ENCODE data around the gene MYO7B. TPM values are rescaled to one million over a fixed set of nuclear protein-coding genes. Genes with fewer than 3 reads are reported as not detected.

Gene MYO7B
- total and polyA plus RNA-seq, 9 of the 15 experiments (the other 6 are each of a cell fraction or from before 2014, with no cell fraction given) = 0.08 TPM; not detected in 8

DNA sequence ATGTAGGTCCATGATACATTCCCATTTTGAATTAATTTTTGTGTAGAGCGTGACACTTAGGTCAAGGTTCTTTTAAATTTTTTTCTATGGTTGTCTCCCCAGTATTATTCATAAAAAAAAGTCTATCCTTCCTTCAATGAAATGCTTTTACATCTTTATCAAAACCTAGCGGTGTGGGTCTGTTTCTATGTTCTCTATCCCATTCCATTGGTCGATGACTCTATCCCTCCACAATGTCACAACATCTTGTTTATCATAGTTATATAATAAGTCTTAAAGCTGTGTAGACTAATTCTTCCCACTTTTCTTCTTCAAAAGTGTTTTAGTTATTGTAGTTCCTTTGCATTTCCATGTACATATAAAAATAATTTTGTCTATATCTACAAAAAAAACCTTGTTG lies 63.2 kb downstream of the MYO7B start (continued):
- TF ChIP-seq SLC30A9 (CRISPR knock-in tag; IDR thresholded peaks at IDR 0.05) (no peak), ATF4 (CRISPR knock-in tag; IDR thresholded peaks at IDR 0.05) (no peak)
- TF ChIP-seq, protein P1, sequence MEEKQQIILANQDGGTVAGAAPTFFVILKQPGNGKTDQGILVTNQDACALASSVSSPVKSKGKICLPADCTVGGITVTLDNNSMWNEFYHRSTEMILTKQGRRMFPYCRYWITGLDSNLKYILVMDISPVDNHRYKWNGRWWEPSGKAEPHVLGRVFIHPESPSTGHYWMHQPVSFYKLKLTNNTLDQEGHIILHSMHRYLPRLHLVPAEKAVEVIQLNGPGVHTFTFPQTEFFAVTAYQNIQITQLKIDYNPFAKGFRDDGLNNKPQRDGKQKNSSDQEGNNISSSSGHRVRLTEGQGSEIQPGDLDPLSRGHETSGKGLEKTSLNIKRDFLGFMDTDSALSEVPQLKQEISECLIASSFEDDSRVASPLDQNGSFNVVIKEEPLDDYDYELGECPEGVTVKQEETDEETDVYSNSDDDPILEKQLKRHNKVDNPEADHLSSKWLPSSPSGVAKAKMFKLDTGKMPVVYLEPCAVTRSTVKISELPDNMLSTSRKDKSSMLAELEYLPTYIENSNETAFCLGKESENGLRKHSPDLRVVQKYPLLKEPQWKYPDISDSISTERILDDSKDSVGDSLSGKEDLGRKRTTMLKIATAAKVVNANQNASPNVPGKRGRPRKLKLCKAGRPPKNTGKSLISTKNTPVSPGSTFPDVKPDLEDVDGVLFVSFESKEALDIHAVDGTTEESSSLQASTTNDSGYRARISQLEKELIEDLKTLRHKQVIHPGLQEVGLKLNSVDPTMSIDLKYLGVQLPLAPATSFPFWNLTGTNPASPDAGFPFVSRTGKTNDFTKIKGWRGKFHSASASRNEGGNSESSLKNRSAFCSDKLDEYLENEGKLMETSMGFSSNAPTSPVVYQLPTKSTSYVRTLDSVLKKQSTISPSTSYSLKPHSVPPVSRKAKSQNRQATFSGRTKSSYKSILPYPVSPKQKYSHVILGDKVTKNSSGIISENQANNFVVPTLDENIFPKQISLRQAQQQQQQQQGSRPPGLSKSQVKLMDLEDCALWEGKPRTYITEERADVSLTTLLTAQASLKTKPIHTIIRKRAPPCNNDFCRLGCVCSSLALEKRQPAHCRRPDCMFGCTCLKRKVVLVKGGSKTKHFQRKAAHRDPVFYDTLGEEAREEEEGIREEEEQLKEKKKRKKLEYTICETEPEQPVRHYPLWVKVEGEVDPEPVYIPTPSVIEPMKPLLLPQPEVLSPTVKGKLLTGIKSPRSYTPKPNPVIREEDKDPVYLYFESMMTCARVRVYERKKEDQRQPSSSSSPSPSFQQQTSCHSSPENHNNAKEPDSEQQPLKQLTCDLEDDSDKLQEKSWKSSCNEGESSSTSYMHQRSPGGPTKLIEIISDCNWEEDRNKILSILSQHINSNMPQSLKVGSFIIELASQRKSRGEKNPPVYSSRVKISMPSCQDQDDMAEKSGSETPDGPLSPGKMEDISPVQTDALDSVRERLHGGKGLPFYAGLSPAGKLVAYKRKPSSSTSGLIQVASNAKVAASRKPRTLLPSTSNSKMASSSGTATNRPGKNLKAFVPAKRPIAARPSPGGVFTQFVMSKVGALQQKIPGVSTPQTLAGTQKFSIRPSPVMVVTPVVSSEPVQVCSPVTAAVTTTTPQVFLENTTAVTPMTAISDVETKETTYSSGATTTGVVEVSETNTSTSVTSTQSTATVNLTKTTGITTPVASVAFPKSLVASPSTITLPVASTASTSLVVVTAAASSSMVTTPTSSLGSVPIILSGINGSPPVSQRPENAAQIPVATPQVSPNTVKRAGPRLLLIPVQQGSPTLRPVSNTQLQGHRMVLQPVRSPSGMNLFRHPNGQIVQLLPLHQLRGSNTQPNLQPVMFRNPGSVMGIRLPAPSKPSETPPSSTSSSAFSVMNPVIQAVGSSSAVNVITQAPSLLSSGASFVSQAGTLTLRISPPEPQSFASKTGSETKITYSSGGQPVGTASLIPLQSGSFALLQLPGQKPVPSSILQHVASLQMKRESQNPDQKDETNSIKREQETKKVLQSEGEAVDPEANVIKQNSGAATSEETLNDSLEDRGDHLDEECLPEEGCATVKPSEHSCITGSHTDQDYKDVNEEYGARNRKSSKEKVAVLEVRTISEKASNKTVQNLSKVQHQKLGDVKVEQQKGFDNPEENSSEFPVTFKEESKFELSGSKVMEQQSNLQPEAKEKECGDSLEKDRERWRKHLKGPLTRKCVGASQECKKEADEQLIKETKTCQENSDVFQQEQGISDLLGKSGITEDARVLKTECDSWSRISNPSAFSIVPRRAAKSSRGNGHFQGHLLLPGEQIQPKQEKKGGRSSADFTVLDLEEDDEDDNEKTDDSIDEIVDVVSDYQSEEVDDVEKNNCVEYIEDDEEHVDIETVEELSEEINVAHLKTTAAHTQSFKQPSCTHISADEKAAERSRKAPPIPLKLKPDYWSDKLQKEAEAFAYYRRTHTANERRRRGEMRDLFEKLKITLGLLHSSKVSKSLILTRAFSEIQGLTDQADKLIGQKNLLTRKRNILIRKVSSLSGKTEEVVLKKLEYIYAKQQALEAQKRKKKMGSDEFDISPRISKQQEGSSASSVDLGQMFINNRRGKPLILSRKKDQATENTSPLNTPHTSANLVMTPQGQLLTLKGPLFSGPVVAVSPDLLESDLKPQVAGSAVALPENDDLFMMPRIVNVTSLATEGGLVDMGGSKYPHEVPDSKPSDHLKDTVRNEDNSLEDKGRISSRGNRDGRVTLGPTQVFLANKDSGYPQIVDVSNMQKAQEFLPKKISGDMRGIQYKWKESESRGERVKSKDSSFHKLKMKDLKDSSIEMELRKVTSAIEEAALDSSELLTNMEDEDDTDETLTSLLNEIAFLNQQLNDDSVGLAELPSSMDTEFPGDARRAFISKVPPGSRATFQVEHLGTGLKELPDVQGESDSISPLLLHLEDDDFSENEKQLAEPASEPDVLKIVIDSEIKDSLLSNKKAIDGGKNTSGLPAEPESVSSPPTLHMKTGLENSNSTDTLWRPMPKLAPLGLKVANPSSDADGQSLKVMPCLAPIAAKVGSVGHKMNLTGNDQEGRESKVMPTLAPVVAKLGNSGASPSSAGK (IDR thresholded peaks at IDR 0.05) = no peak

Data from K562 (cell line).